Measurements from ENCODE around the gene DENND11.

Gene DENND11

GRCh38 chr7:141676618-141677017 is 25.3 kb downstream of the DENND11 start:
- DNase-seq, result no peak

- DNase-seq, result peak; percentile 43
Measured at GRCh38 chr7:141675436-141676215, 26.3 kb downstream of the DENND11 start.

GRCh38 chr7:141674702-141675101 is 27.3 kb downstream of the DENND11 start:
- DNase-seq, result no peak

GRCh38 chr7:141674171-141674671 is 27.7 kb downstream of the DENND11 start:
- no peak for DNase-seq

GRCh38 chr7:141673346-141673745 is 28.6 kb downstream of the DENND11 start:
- no peak for DNase-seq

GRCh38 chr7:141671705-141672496 is 30.1 kb downstream of the DENND11 start:
- no peak for DNase-seq

- DNase-seq, result no peak
Measured at GRCh38 chr7:141668853-141669252, 33.1 kb downstream of the DENND11 start.

- DNase-seq, result no peak
Measured at GRCh38 chr7:141666071-141666470, 35.9 kb downstream of the DENND11 start.

- no peak for DNase-seq
Measured at GRCh38 chr7:141665208-141666035, 36.5 kb downstream of the DENND11 start.

- DNase-seq, result no peak
Measured at GRCh38 chr7:141664450-141664849, 37.5 kb downstream of the DENND11 start.

GRCh38 chr7:141663081-141663849 is 38.7 kb downstream of the DENND11 start:
- DNase-seq, result no peak

- no peak for DNase-seq
Measured at GRCh38 chr7:141660259-141660658, 41.7 kb downstream of the DENND11 start.

GRCh38 chr7:141659501-141659900 is 42.5 kb downstream of the DENND11 start:
- no peak for DNase-seq

GRCh38 chr7:141654551-141654950 is 47.4 kb downstream of the DENND11 start:
- peak; percentile 61 for DNase-seq

- DNase-seq, result no peak
Measured at GRCh38 chr7:141652691-141653090, 49.3 kb downstream of the DENND11 start.
